HG03469 (cell line): ENCODE results near the gene LILRB5.
"Not testable (repeated sequence)": the region's sequence is repeated elsewhere in the genome, so short reads cannot be mapped to it uniquely, and the experiment has no call there.

Experiments
- ATAC-seq: cut with Tn5 transposase; IDR thresholded peaks from one replicate; pipeline ENCODE4 v1.9.1; 2021; ENCODE audit warnings: mild to moderate bottlenecking, moderate library complexity, moderate number of reproducible peaks; ENCODE audit not compliant: unreplicated experiment

LILRB5 gene

GRCh38 chr19:54217517-54218247, 39.4 kb downstream of the LILRB5 start:
- ATAC-seq, result not testable (repeated sequence)

GRCh38 chr19:54216869-54217268, 40.2 kb downstream of the LILRB5 start:
- ATAC-seq, result no peak

GRCh38 chr19:54214734-54215133, 42.3 kb downstream of the LILRB5 start:
- ATAC-seq, result not testable (repeated sequence)

GRCh38 chr19:54214217-54214616, 42.9 kb downstream of the LILRB5 start:
- not testable (repeated sequence) for ATAC-seq

GRCh38 chr19:54211235-54211634, 45.8 kb downstream of the LILRB5 start:
- ATAC-seq, result no peak

GRCh38 chr19:54209811-54210494, 47.1 kb downstream of the LILRB5 start:
- ATAC-seq, result no peak

GRCh38 chr19:54209058-54209810, 47.8 kb downstream of the LILRB5 start:
- no peak for ATAC-seq

GRCh38 chr19:54208784-54209057, 48.4 kb downstream of the LILRB5 start:
- ATAC-seq, result no peak

GRCh38 chr19:54207983-54208783, 48.9 kb downstream of the LILRB5 start:
- ATAC-seq, result no peak

- no peak for ATAC-seq
Observed at GRCh38 chr19:54207676-54207982, 49.4 kb downstream of the LILRB5 start.

- ATAC-seq, result not testable (repeated sequence)
Observed at GRCh38 chr19:54207193-54207592, 49.9 kb downstream of the LILRB5 start.

GRCh38 chr19:54206831-54207177, 50.3 kb downstream of the LILRB5 start:
- ATAC-seq, result no peak

- no peak for ATAC-seq
Observed at GRCh38 chr19:54206030-54206830, 50.8 kb downstream of the LILRB5 start.

GRCh38 chr19:54204767-54205468, 52.2 kb downstream of the LILRB5 start:
- no peak for ATAC-seq

GRCh38 chr19:54203151-54203611, 53.9 kb downstream of the LILRB5 start:
- ATAC-seq, result no peak

- no peak for ATAC-seq
Observed at GRCh38 chr19:54201980-54202379, 55.1 kb downstream of the LILRB5 start.

- ATAC-seq, result no peak
Observed at GRCh38 chr19:54201172-54201701, 55.8 kb downstream of the LILRB5 start.
